HepG2 (cell line): ENCODE measurements around the gene ADM. TPM values are rescaled to one million over a fixed set of nuclear protein-coding genes. Genes with fewer than 3 reads are reported as not detected.

Experiments used
- ATAC-seq: fragments of 200-7000 bp; cut with Tn5 transposase; 3 replicates; pipeline ENCODE4 v1.9.1; 2020; ENCODE audit warnings: mild to moderate bottlenecking, moderate library complexity
- BruUV-seq: library from RNA; stranded (reverse); fragments of 400-500 nt; replicated peaks from 2 replicates; lab custom pipeline; 2021; lab: Mats Ljungman, UMichigan
- CTCF ChIA-PET: fragments of 300-600 bp; formaldehyde crosslinking; extraction: SDS; loops from one replicate; lab custom pipeline; 2021; ENCODE audit warnings: low total read pairs, inconsistent platforms, low intra/inter-chr PET ratio; lab: Yijun Ruan, JAX
- POLR2A ChIA-PET: fragments of 350-600 bp; sonication (Branson Sonifier 250); formaldehyde crosslinking; loops from one replicate; lab custom pipeline; 2020; ENCODE audit warnings: antibody characterized with exemption, inconsistent platforms; lab: Yijun Ruan, JAX
- DNase-seq: peaks from one replicate; pipeline ENCODE4 v3.0.0-alpha.2; 2015; ENCODE audit warnings: low spot score
- FAIRE-seq: peaks from 3 replicates; lab custom pipeline; 2011; peaks lifted over from hg19 to GRCh38; lab: Jason Lieb, UNC
- H2AFZ ChIP-seq: one replicate; pipeline ENCODE4 v1.6.1; 2011; ENCODE audit warnings: low read length, inconsistent platforms
- H3K27ac ChIP-seq: fragments of 300-600 bp; 3 replicates; pipeline ENCODE4 v1.8.0; 2011; ENCODE audit warnings: mixed run types, mild to moderate bottlenecking, mixed read lengths, low read length, inconsistent platforms; ENCODE audit not compliant: insufficient read depth; ENCODE audit errors: extremely low read length
- H3K27me3 ChIP-seq, 2 experiments: fragments of 200-600 bp in 1 of 2; 2 replicates in 1 of 2; 3 replicates in 1 of 2; pipeline versions ENCODE4 v1.6.0 to v1.8.0; 2011; ENCODE audit warnings: low read length in 2 of 2, mild to moderate bottlenecking in 2 of 2, moderate library complexity in 2 of 2, inconsistent platforms in 1 of 2; ENCODE audit not compliant: insufficient read depth in 2 of 2, control insufficient read depth in 1 of 2
- H3K36me3 ChIP-seq, 2 experiments: fragments of 200-600 bp in 1 of 2; replicated peaks in 1 of 2; 2 replicates in 1 of 2; 3 replicates in 1 of 2; pipeline versions ENCODE4 v1.5.1 to v1.8.0; 2011; ENCODE audit warnings: low read length in 2 of 2, inconsistent platforms in 1 of 2; ENCODE audit not compliant: insufficient read depth in 2 of 2, control insufficient read depth in 1 of 2
- H3K4me1 ChIP-seq: 2 replicates; pipeline ENCODE4 v1.5.1; 2012; ENCODE audit warnings: low read length, inconsistent platforms; ENCODE audit not compliant: insufficient read depth
- H3K4me2 ChIP-seq: 2 replicates; pipeline ENCODE4 v1.6.0; 2011; ENCODE audit warnings: low read depth, low read length, inconsistent platforms
- H3K4me3 ChIP-seq, 3 experiments: fragments of 200-600 bp in 1 of 3; sonication (generic), shearing (Covaris generic) in 1 of 3; replicated peaks in 1 of 3; 2 replicates each; pipeline ENCODE4 v1.5.1; 2011 to 2016; ENCODE audit warnings: low read length in 3 of 3, inconsistent platforms in 2 of 3, low read depth in 2 of 3, mild to moderate bottlenecking in 2 of 3, control low read depth in 1 of 3, mixed read lengths in 1 of 3; ENCODE audit not compliant: insufficient read depth in 1 of 3
- H3K79me2 ChIP-seq: one replicate; pipeline ENCODE4 v1.6.1; 2011; ENCODE audit warnings: low read length, inconsistent platforms; ENCODE audit not compliant: insufficient read depth
- H3K9ac ChIP-seq: 2 replicates; pipeline ENCODE4 v1.6.0; 2011; ENCODE audit warnings: mild to moderate bottlenecking, low read depth, low read length, inconsistent platforms; ENCODE audit not compliant: insufficient read depth
- H3K9me3 ChIP-seq: 2 replicates; pipeline ENCODE4 v1.5.1; 2012; ENCODE audit warnings: mild to moderate bottlenecking, low read length
- H4K20me1 ChIP-seq: 2 replicates; pipeline ENCODE4 v1.6.0; 2011; ENCODE audit warnings: inconsistent platforms, mild to moderate bottlenecking, low read length, moderate library complexity; ENCODE audit not compliant: insufficient read depth
- AGO1 ChIP-seq: fragments of 200-400 bp; formaldehyde crosslinking; IDR thresholded peaks from 2 replicates; pipeline ENCODE4 v1.6.1; 2017; ENCODE audit warnings: mild to moderate bottlenecking, low read depth, low read length, moderate library complexity; ENCODE audit not compliant: poor library complexity, severe bottlenecking
- HDAC1 ChIP-seq: sonication (generic); formaldehyde crosslinking; IDR thresholded peaks from 2 replicates; pipeline ENCODE4 v1.5.1; 2020; ENCODE audit warnings: mild to moderate bottlenecking, missing genetic modification reagents
- MTF1 ChIP-seq: sonication (generic); formaldehyde crosslinking; IDR thresholded peaks from 2 replicates; pipeline ENCODE4 v1.5.0; 2020; ENCODE audit warnings: missing genetic modification reagents
- PCBP1 ChIP-seq: fragments of 200-400 bp; formaldehyde crosslinking; IDR thresholded peaks from 2 replicates; pipeline ENCODE4 v1.6.1; 2017; ENCODE audit warnings: mild to moderate bottlenecking, low read depth, low read length, borderline replicate concordance
- RBFOX2 ChIP-seq: fragments of 200-400 bp; formaldehyde crosslinking; IDR thresholded peaks from 2 replicates; pipeline ENCODE4 v1.6.1; 2017; ENCODE audit warnings: low read depth, mild to moderate bottlenecking, low read length
- SATB2 ChIP-seq: sonication (generic); formaldehyde crosslinking; IDR thresholded peaks from 2 replicates; pipeline ENCODE4 v1.5.0; 2020; ENCODE audit warnings: missing genetic modification reagents
- TEAD3 ChIP-seq: optimal IDR thresholded peaks from 2 replicates; pipeline ENCODE3; 2016; ENCODE audit warnings: borderline replicate concordance
- ZBTB38 ChIP-seq: sonication (generic); formaldehyde crosslinking; IDR thresholded peaks from 2 replicates; pipeline ENCODE4 v1.5.1; 2020; ENCODE audit warnings: mild to moderate bottlenecking, missing genetic modification reagents
- ZBTB42 ChIP-seq: sonication (generic); formaldehyde crosslinking; IDR thresholded peaks from 2 replicates; pipeline ENCODE4 v1.5.0; 2020; ENCODE audit warnings: mild to moderate bottlenecking, missing genetic modification reagents
- ZFAT ChIP-seq: sonication (generic); formaldehyde crosslinking; conservative IDR thresholded peaks from 2 replicates; pipeline ENCODE4 v1.8.1; 2023; ENCODE audit warnings: missing genetic modification reagents, inconsistent platforms
- ZNF263 ChIP-seq: sonication (generic); formaldehyde crosslinking; IDR thresholded peaks from 2 replicates; pipeline ENCODE4 v1.4.0; 2020; ENCODE audit warnings: missing genetic modification reagents
- ZNF350 ChIP-seq: sonication (generic); formaldehyde crosslinking; IDR thresholded peaks from 2 replicates; pipeline ENCODE4 v1.4.0; 2020; ENCODE audit warnings: mild to moderate bottlenecking, low read depth, missing genetic modification reagents, borderline replicate concordance
- ZNF678 ChIP-seq: sonication (generic); formaldehyde crosslinking; IDR thresholded peaks from 2 replicates; pipeline ENCODE4 v1.4.0; 2020; ENCODE audit warnings: mild to moderate bottlenecking, missing genetic modification reagents
- WGBS: methylation state at CpG from one replicate; pipeline ENCODE4 v1.1.6; 2017; ENCODE audit warnings: low lambda C conversion rate; 5-methylcytosine and 5-hydroxymethylcytosine counted together
- in situ Hi-C: cut with HindIII; loops from 2 replicates; pipeline ENCODE4 v1.10.0; 2017; ENCODE audit warnings: low pct_unique_long_range_greater_than_20kb; ENCODE audit not compliant: extremely low pct_ligation_motif_present
- intact Hi-C: fragments of 100-400 bp; cut with micrococcal nuclease; formaldehyde crosslinking; loops from one replicate; pipeline ENCODE4 v1.10.0; 2022; ENCODE audit not compliant: unreplicated experiment
- polyA plus RNA-seq, 8 experiments: library from polyadenylated mRNA; depleted of rRNA in 3 of 8; stranded (reverse) in 7 of 8; unstranded in 1 of 8; fragments of >200 nt; fragmentation: Illumina TruSeq in 4 of 8; extraction: Trizol in 4 of 8; gene quantifications; 2 replicates each; pipeline versions ENCODE4 v1.2.1 to v1.2.3, GENCODE V29; 2011 to 2016; ENCODE audit warnings: low read depth in 4 of 8, missing spikeins in 1 of 8, mixed read lengths in 1 of 8; ENCODE audit not compliant: insufficient read depth in 1 of 8
- total RNA-seq, 5 experiments: library from RNA; depleted of rRNA; stranded (reverse); fragments of >200 nt; fragmentation: Illumina TruSeq; extraction: Trizol; gene quantifications; 2 replicates each; pipeline ENCODE4 v1.2.3, GENCODE V29; 2016; ENCODE audit warnings: low read depth in 1 of 5
- TF ChIP-seq, protein P1 (sequence below): sonication (generic); formaldehyde crosslinking; IDR thresholded peaks from 2 replicates; pipeline ENCODE4 v1.5.0; 2020; ENCODE audit warnings: mild to moderate bottlenecking, missing genetic modification reagents
- TF ChIP-seq, protein P2 (sequence below): sonication (generic); formaldehyde crosslinking; IDR thresholded peaks from 2 replicates; pipeline ENCODE4 v1.5.0; 2020; ENCODE audit warnings: mild to moderate bottlenecking, missing genetic modification reagents, borderline replicate concordance

Gene ADM
- total and polyA plus RNA-seq, 2 of the 13 experiments (the other 11 are each of a cell fraction or from before 2014, with no cell fraction given): 10.7 to 26.1 TPM

- ATAC-seq (no peak), DNase-seq (no peak), FAIRE-seq (no peak)
- in situ Hi-C loops (loop anchor here (5.0 to 10.0 kb wide), 3 partner anchors 61 to 331 kb away; no protein-coding TSS in a partner anchor), intact Hi-C loops (loop anchor here (2.0 to 5.0 kb wide), 5 partner anchors 61 to 844 kb away; partner anchors contain the start of gene ZNF143)
- WGBS: 48% methylated on average over 22 of the region's 65 CpGs
- Histone ChIP-seq H3K9me3 (no peaks in the 10 kb centered on the region), H3K9ac (peak overlapping the region; percentile 81), H3K27me3 (no peaks in the 10 kb centered on the region; a peak in 1 of 5 replicates), H3K27ac (peak overlapping the region; percentile 92), H3K79me2 (peaks cover 35% of the 10 kb centered on the region), H2AFZ (no peak overlapping the region), H3K4me1 (peaks cover 55% of the 10 kb centered on the region), H3K4me2 (peak overlapping the region; percentile 98), H3K36me3 (no peaks in the 10 kb centered on the region), H3K4me3 (peak overlapping the region; percentile 79 to 88 (median 82)), H4K20me1 (no peaks in the 10 kb centered on the region; the same call in 1 of the 2 replicates)
- CTCF ChIA-PET: interaction anchor here (2.0 to 2.2 kb wide), 2 partner anchors 97 to 98 kb away, joined by 8 to 28 read pairs; no protein-coding TSS in a partner anchor
- BruUV-seq: TSS peak; percentile 69
- POLR2A ChIA-PET: interaction anchor here (0.6 to 5.0 kb wide), 11 partner anchors 8 to 816 kb away, joined by 3 to 221 read pairs (median 13); partner anchors contain the start of gene SBF2
- TF ChIP-seq ZBTB42 (CRISPR knock-in tag) (peak; percentile 70; the same call in 1 of the 2 replicates), RBFOX2 (peak; percentile 79), PCBP1 (0 out of 2 replicates have a peak, but pooled peaks have one; percentile 19), TEAD3 (no peak), HDAC1 (CRISPR knock-in tag) (peak; percentile 8; the same call in 1 of the 2 replicates), ZNF678 (CRISPR knock-in tag) (0 out of 2 replicates have a peak, but pooled peaks have one; percentile 24), ZFAT (0 out of 2 replicates have a peak, but pooled peaks have one; percentile 1), SATB2 (no peak), ZNF263 (CRISPR knock-in tag) (peak; percentile 36; the same call in 1 of the 2 replicates), MTF1 (CRISPR knock-in tag) (0 out of 2 replicates have a peak, but pooled peaks have one; percentile 0), ZBTB38 (CRISPR knock-in tag) (peak; percentile 66), ZNF350 (CRISPR knock-in tag) (0 out of 2 replicates have a peak, but pooled peaks have one; percentile 9), AGO1 (peak; percentile 41)
- TF ChIP-seq, protein P1, sequence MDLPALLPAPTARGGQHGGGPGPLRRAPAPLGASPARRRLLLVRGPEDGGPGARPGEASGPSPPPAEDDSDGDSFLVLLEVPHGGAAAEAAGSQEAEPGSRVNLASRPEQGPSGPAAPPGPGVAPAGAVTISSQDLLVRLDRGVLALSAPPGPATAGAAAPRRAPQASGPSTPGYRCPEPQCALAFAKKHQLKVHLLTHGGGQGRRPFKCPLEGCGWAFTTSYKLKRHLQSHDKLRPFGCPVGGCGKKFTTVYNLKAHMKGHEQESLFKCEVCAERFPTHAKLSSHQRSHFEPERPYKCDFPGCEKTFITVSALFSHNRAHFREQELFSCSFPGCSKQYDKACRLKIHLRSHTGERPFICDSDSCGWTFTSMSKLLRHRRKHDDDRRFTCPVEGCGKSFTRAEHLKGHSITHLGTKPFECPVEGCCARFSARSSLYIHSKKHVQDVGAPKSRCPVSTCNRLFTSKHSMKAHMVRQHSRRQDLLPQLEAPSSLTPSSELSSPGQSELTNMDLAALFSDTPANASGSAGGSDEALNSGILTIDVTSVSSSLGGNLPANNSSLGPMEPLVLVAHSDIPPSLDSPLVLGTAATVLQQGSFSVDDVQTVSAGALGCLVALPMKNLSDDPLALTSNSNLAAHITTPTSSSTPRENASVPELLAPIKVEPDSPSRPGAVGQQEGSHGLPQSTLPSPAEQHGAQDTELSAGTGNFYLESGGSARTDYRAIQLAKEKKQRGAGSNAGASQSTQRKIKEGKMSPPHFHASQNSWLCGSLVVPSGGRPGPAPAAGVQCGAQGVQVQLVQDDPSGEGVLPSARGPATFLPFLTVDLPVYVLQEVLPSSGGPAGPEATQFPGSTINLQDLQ: 0 out of 2 replicates have a peak, but pooled peaks have one; percentile 1
- TF ChIP-seq, protein P2, sequence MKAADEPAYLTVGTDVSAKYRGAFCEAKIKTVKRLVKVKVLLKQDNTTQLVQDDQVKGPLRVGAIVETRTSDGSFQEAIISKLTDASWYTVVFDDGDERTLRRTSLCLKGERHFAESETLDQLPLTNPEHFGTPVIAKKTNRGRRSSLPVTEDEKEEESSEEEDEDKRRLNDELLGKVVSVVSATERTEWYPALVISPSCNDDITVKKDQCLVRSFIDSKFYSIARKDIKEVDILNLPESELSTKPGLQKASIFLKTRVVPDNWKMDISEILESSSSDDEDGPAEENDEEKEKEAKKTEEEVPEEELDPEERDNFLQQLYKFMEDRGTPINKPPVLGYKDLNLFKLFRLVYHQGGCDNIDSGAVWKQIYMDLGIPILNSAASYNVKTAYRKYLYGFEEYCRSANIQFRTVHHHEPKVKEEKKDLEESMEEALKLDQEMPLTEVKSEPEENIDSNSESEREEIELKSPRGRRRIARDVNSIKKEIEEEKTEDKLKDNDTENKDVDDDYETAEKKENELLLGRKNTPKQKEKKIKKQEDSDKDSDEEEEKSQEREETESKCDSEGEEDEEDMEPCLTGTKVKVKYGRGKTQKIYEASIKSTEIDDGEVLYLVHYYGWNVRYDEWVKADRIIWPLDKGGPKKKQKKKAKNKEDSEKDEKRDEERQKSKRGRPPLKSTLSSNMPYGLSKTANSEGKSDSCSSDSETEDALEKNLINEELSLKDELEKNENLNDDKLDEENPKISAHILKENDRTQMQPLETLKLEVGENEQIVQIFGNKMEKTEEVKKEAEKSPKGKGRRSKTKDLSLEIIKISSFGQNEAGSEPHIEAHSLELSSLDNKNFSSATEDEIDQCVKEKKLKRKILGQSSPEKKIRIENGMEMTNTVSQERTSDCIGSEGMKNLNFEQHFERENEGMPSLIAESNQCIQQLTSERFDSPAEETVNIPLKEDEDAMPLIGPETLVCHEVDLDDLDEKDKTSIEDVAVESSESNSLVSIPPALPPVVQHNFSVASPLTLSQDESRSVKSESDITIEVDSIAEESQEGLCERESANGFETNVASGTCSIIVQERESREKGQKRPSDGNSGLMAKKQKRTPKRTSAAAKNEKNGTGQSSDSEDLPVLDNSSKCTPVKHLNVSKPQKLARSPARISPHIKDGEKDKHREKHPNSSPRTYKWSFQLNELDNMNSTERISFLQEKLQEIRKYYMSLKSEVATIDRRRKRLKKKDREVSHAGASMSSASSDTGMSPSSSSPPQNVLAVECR (CRISPR knock-in tag): no peak
Measured at GRCh38 chr11:10305964-10306918, 1.4 kb downstream of the ADM start.
